Gastrocnemius medialis (tissue), 4 donors: ENCODE data around the gene INPP4B. TPM values are rescaled to one million over a fixed set of nuclear protein-coding genes. Genes with fewer than 3 reads are reported as not detected.

Experiments
- ATAC-seq, 2 donors: fragments of 150-250 bp; one replicate each; pipeline ENCODE4 v1.9.1; 2016
- DNase-seq, 2 donors: peaks; one replicate each; pipeline ENCODE4 v3.0.0-alpha.2; 2019
- H3K27ac ChIP-seq, 4 donors: fragments of 200-600 bp; sonication (generic); 1 replicate in 1 of 4; 2 replicates in 3 of 4; pipeline ENCODE4 v1.5.1; 2016 to 2018; ENCODE audit warnings: mild to moderate bottlenecking in 2 of 4, moderate library complexity in 1 of 4
- H3K27me3 ChIP-seq, 3 donors: fragments of 200-600 bp; sonication (generic) in 2 of 3; 1 replicate in 1 of 3; 2 replicates in 2 of 3; pipeline versions ENCODE4 v1.5.1 to v1.6.0; 2016 to 2019; ENCODE audit warnings: mild to moderate bottlenecking in 1 of 3, moderate library complexity in 1 of 3
- H3K36me3 ChIP-seq, 2 donors: fragments of 200-600 bp; sonication (generic) in 1 of 2; one replicate each; pipeline ENCODE4 v1.5.1; 2017 to 2018
- H3K4me1 ChIP-seq, 2 donors: fragments of 200-600 bp; sonication (generic) in 1 of 2; one replicate each; pipeline ENCODE4 v1.5.1; 2016 to 2017; ENCODE audit warnings: mild to moderate bottlenecking in 2 of 2
- H3K4me3 ChIP-seq, 4 donors: fragments of 200-600 bp; sonication (generic) in 3 of 4; 1 replicate in 1 of 4; 2 replicates in 3 of 4; pipeline ENCODE4 v1.5.1; 2016 to 2019; ENCODE audit warnings: mild to moderate bottlenecking in 2 of 4
- H3K9me3 ChIP-seq, 3 donors: fragments of 200-600 bp; sonication (generic) in 2 of 3; 1 replicate in 1 of 3; 2 replicates in 2 of 3; pipeline ENCODE4 v1.5.1; 2016 to 2019
- CTCF ChIP-seq, 5 experiments: fragments of 450-650 bp in 3 of 5; fragments of 200-600 bp in 2 of 5; sonication (generic) in 2 of 5; IDR thresholded peaks in 4 of 5; conservative IDR thresholded peaks in 1 of 5; 1 replicate in 4 of 5; 2 replicates in 1 of 5; pipeline ENCODE4 v1.5.1; 2016 to 2019; ENCODE audit warnings: antibody characterized with exemption in 5 of 5, mild to moderate bottlenecking in 3 of 5, moderate library complexity in 3 of 5
- POLR2A ChIP-seq, 2 donors: fragments of 450-650 bp; IDR thresholded peaks; one replicate each; pipeline ENCODE4 v1.6.1; 2017; ENCODE audit warnings: antibody characterized with exemption in 2 of 2, mild to moderate bottlenecking in 2 of 2, moderate library complexity in 2 of 2
- in situ Hi-C, 4 donors: fragments of 200-750 bp; cut with MboI; loops; one replicate each; pipeline versions ENCODE4 v1.15.0 to v1.8.0; 2017; ENCODE audit warnings: low sequenced_read_pairs in 4 of 4
- intact Hi-C: fragments of 100-400 bp; cut with DNase I; formaldehyde crosslinking; loops from one replicate; pipeline ENCODE4 v1.15.1; 2023; ENCODE audit warnings: low total_unique reads
- total RNA-seq, 4 donors: library from RNA; depleted of rRNA; stranded (reverse); fragments of >200 nt; gene quantifications; one replicate each; pipeline versions ENCODE4 v1.1.0 to v1.2.3, GENCODE V29; 2016

The INPP4B gene
- total RNA-seq, 4 donors from 2014 or later, result 7.5 to 23.6 (median 9.1) TPM

GRCh38 chr4:142316025-142316424, 530.1 kb downstream of the INPP4B start:
- peak overlapping the region in 2 of 4 donors; percentile 3 to 21 for H3K27ac ChIP-seq
- in situ Hi-C loops, result no loop called here
- peaks cover 0 to 22% of the 10 kb centered on the region in 2 donors for H3K4me1 ChIP-seq
- H3K27me3 ChIP-seq, result no peaks in the 10 kb centered on the region
- DNase-seq (no peak), ATAC-seq (peak in 1 of 2 donors; percentile 54)
- intact Hi-C loops, result no loop called here
- H3K4me3 ChIP-seq, result no peak overlapping the region
- H3K9me3 ChIP-seq, result no peaks in the 10 kb centered on the region
- H3K36me3 ChIP-seq, result no peaks in the 10 kb centered on the region
- TF ChIP-seq CTCF (IDR thresholded peaks at IDR 0.05 in 4 of 5, conservative IDR thresholded peaks at IDR 0.05 in 1 of 5) (no peak), POLR2A (IDR thresholded peaks at IDR 0.05) (no peak)

GRCh38 chr4:142314686-142315085, 531.4 kb downstream of the INPP4B start:
- no peak for TF ChIP-seq POLR2A (IDR thresholded peaks at IDR 0.05)
- TF ChIP-seq CTCF (IDR thresholded peaks at IDR 0.05 in 4 of 5, conservative IDR thresholded peaks at IDR 0.05 in 1 of 5), result no peak
- in situ Hi-C loops (no loop called here), intact Hi-C loops (no loop called here)
- Histone ChIP-seq H3K36me3 (no peaks in the 10 kb centered on the region), H3K9me3 (no peaks in the 10 kb centered on the region), H3K4me1 (peaks cover 0 to 25% of the 10 kb centered on the region in 2 donors), H3K27me3 (no peaks in the 10 kb centered on the region), H3K4me3 (no peak overlapping the region), H3K27ac (no peak overlapping the region)
- DNase-seq (no peak), ATAC-seq (no peak)

GRCh38 chr4:142314247-142314646, 531.9 kb downstream of the INPP4B start:
- DNase-seq, result no peak
- H3K9me3 ChIP-seq, result no peaks in the 10 kb centered on the region
- ATAC-seq, result no peak
- TF ChIP-seq POLR2A (IDR thresholded peaks at IDR 0.05) (no peak), CTCF (IDR thresholded peaks at IDR 0.05 in 4 of 5, conservative IDR thresholded peaks at IDR 0.05 in 1 of 5) (no peak)
- no peaks in the 10 kb centered on the region for H3K36me3 ChIP-seq
- intact Hi-C loops, result no loop called here
- peaks cover 3 to 30% of the 10 kb centered on the region in 2 donors for H3K4me1 ChIP-seq
- in situ Hi-C loops, result no loop called here
- peak overlapping the region in 1 of 4 donors; percentile 4 for H3K27ac ChIP-seq
- H3K27me3 ChIP-seq, result no peaks in the 10 kb centered on the region
- H3K4me3 ChIP-seq, result no peak overlapping the region

GRCh38 chr4:142312391-142312790, 533.7 kb downstream of the INPP4B start:
- intact Hi-C loops (no loop called here), in situ Hi-C loops (no loop called here)
- H3K36me3 ChIP-seq, result no peaks in the 10 kb centered on the region
- peaks cover 19 to 47% of the 10 kb centered on the region in 2 donors for H3K4me1 ChIP-seq
- no peaks in the 10 kb centered on the region for H3K9me3 ChIP-seq
- H3K27me3 ChIP-seq, result no peaks in the 10 kb centered on the region
- peak; percentile 33 to 45 for ATAC-seq
- peak overlapping the region in 3 of 4 donors; percentile 2 to 59 (median 3) for H3K27ac ChIP-seq
- no peak overlapping the region for H3K4me3 ChIP-seq
- peak in 1 of 2 donors; percentile 4 for DNase-seq
- TF ChIP-seq POLR2A (IDR thresholded peaks at IDR 0.05) (no peak), CTCF (IDR thresholded peaks at IDR 0.05 in 4 of 5, conservative IDR thresholded peaks at IDR 0.05 in 1 of 5) (no peak)

GRCh38 chr4:142311916-142312315, 534.2 kb downstream of the INPP4B start:
- peaks cover 19 to 51% of the 10 kb centered on the region in 2 donors for H3K4me1 ChIP-seq
- no peaks in the 10 kb centered on the region for H3K9me3 ChIP-seq
- H3K4me3 ChIP-seq, result no peak overlapping the region
- H3K36me3 ChIP-seq, result no peaks in the 10 kb centered on the region
- intact Hi-C loops (no loop called here), in situ Hi-C loops (no loop called here)
- TF ChIP-seq CTCF (IDR thresholded peaks at IDR 0.05 in 4 of 5, conservative IDR thresholded peaks at IDR 0.05 in 1 of 5) (no peak), POLR2A (IDR thresholded peaks at IDR 0.05) (no peak)
- peak overlapping the region in 2 of 4 donors; percentile 2 to 59 for H3K27ac ChIP-seq
- DNase-seq (no peak), ATAC-seq (no peak)
- no peaks in the 10 kb centered on the region for H3K27me3 ChIP-seq
